K562 (cell line): ENCODE data around the gene NR0B2. TPM values are rescaled to one million over a fixed set of nuclear protein-coding genes. Genes with fewer than 3 reads are reported as not detected.

ENCODE experiments used
- BRCA1 ChIP-seq, 2 experiments: fragments of 450-650 bp in 1 of 2; sonication (generic) in 1 of 2; formaldehyde crosslinking in 1 of 2; IDR thresholded peaks; 2 replicates each; pipeline versions ENCODE4 v1.5.0 to v1.6.1; 2017 to 2020; ENCODE audit warnings: mild to moderate bottlenecking in 1 of 2, missing genetic modification reagents in 1 of 2
- CAMTA2 ChIP-seq: fragments of 250-450 bp; sonication (Bioruptor Pico); conservative IDR thresholded peaks from 2 replicates; pipeline ENCODE4 v1.5.1; 2022
- HMG20A ChIP-seq: fragments of 450-650 bp; formaldehyde crosslinking; conservative IDR thresholded peaks from 2 replicates; pipeline ENCODE4 v1.4.0; 2020; ENCODE audit warnings: mild to moderate bottlenecking, mixed read lengths
- MAZ ChIP-seq, 2 experiments: fragments of 450-650 bp in 1 of 2; sonication (generic) in 1 of 2; formaldehyde crosslinking; IDR thresholded peaks in 1 of 2; conservative IDR thresholded peaks in 1 of 2; 2 replicates each; pipeline versions ENCODE4 v1.4.0 to v1.5.0; 2020; ENCODE audit warnings: mild to moderate bottlenecking in 1 of 2, missing genetic modification reagents in 1 of 2
- ZNF384 ChIP-seq: IDR thresholded peaks from 2 replicates; pipeline ENCODE4 v1.6.1; 2012; ENCODE audit warnings: low read depth, low read length, improper control_type of control experiment
- ZNF696 ChIP-seq: fragments of 250-450 bp; sonication (Bioruptor Pico); conservative IDR thresholded peaks from 2 replicates; pipeline ENCODE4 v1.4.0; 2020; ENCODE audit warnings: mild to moderate bottlenecking, moderate library complexity
- polyA plus RNA-seq, 8 experiments: library from polyadenylated mRNA; depleted of rRNA in 4 of 8; stranded (reverse) in 5 of 8; unstranded in 3 of 8; fragments of >200 nt; fragmentation: Nextera tagmentation in 2 of 8; fragmentation: Illumina TruSeq in 1 of 8; extraction: Ambion mirVana in 2 of 8; extraction: Trizol in 1 of 8; gene quantifications; 2 replicates each; pipeline versions ENCODE4 v1.2.1 to v1.2.3, GENCODE V29; 2011 to 2014; ENCODE audit warnings: inconsistent platforms in 1 of 8, missing spikeins in 1 of 8
- total RNA-seq, 7 experiments: library from RNA; depleted of rRNA in 6 of 7; stranded (reverse); fragments of >200 nt in 6 of 7; fragmentation: Illumina TruSeq in 2 of 7; extraction: Trizol in 2 of 7; gene quantifications; 2 replicates each; pipeline versions ENCODE4 v1.2.1 to v1.2.3, GENCODE V29; 2011 to 2021; ENCODE audit warnings: low replicate concordance in 1 of 7
- TF ChIP-seq, protein P1 (sequence below): fragments of 450-650 bp; IDR thresholded peaks from 2 replicates; pipeline ENCODE4 v1.6.1; 2016; ENCODE audit warnings: borderline replicate concordance
- TF ChIP-seq, protein P2 (sequence below), 2 experiments: fragments of 450-650 bp in 1 of 2; IDR thresholded peaks; 2 replicates each; pipeline ENCODE4 v1.6.1; 2011 to 2017; ENCODE audit warnings: low read depth in 2 of 2, antibody characterized with exemption in 1 of 2, borderline replicate concordance in 1 of 2, low read length in 1 of 2, mild to moderate bottlenecking in 1 of 2, mixed read lengths in 1 of 2; ENCODE audit not compliant: control insufficient read depth in 1 of 2
- TF ChIP-seq, protein P3 (sequence below): fragments of 450-650 bp; IDR thresholded peaks from 2 replicates; pipeline ENCODE4 v1.6.1; 2016; ENCODE audit warnings: low read depth

The NR0B2 gene
- total and polyA plus RNA-seq, 9 of the 15 experiments (the other 6 are each of a cell fraction or from before 2014, with no cell fraction given): not detected

DNA sequence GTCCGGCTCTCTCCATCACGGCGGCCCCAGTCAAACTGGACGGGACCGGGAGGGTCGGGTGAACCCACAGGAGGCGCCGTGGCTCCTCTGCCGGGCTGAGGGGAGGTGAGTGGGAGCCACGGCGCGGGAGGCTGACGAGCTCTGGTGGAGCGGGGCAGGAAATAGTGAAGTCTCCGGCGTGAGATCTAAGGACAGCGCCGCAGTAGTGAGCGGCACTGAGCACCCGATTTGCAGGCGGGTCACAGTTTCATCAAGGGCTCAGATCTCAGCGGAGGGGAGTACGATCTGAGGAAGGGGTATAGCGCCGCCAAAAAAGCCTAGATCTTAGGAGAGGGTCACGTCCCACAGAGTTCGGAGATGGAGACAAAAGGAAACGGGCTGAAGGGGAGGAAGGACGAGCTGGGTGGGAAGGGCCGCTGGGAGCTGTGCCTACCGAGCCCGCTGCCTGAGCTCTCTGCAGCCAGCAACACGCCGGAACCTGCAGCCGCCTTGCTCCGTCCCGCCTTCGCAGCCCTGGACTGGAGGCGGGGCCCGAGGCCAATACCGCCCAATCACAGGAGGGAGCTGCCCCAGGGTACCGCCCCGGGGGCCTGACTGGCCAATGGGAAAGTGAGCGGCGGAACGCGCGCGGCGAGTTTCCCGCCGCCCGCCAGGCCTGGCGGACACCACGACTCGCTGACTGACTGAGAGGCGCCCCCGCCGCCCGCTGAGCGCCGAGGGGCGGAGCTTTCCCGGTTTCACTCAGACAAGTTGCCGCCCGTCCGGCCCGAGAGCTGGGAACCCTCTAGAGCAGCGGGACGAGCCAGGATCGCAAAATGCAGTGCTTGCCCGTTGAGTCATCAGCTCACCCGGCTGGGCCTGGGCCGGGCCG is 48.9 kb downstream of the NR0B2 start (continued):
- TF ChIP-seq BRCA1 (IDR thresholded peaks at IDR 0.05) (no peak), BRCA1 (CRISPR knock-in tag; IDR thresholded peaks at IDR 0.05) (no peak), CAMTA2 (CRISPR knock-in tag) (no peak), HMG20A (CRISPR knock-in tag) (no peak), MAZ (CRISPR knock-in tag; conservative IDR thresholded peaks at IDR 0.05 in 1 of 2, IDR thresholded peaks at IDR 0.05 in 1 of 2) (peak; percentile 73 to 94), ZNF384 (no peak), ZNF696 (CRISPR knock-in tag) (no peak)
- TF ChIP-seq, protein P1, sequence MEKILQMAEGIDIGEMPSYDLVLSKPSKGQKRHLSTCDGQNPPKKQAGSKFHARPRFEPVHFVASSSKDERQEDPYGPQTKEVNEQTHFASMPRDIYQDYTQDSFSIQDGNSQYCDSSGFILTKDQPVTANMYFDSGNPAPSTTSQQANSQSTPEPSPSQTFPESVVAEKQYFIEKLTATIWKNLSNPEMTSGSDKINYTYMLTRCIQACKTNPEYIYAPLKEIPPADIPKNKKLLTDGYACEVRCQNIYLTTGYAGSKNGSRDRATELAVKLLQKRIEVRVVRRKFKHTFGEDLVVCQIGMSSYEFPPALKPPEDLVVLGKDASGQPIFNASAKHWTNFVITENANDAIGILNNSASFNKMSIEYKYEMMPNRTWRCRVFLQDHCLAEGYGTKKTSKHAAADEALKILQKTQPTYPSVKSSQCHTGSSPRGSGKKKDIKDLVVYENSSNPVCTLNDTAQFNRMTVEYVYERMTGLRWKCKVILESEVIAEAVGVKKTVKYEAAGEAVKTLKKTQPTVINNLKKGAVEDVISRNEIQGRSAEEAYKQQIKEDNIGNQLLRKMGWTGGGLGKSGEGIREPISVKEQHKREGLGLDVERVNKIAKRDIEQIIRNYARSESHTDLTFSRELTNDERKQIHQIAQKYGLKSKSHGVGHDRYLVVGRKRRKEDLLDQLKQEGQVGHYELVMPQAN: peak; percentile 63; the same call in 1 of the 2 replicates
- TF ChIP-seq, protein P2, sequence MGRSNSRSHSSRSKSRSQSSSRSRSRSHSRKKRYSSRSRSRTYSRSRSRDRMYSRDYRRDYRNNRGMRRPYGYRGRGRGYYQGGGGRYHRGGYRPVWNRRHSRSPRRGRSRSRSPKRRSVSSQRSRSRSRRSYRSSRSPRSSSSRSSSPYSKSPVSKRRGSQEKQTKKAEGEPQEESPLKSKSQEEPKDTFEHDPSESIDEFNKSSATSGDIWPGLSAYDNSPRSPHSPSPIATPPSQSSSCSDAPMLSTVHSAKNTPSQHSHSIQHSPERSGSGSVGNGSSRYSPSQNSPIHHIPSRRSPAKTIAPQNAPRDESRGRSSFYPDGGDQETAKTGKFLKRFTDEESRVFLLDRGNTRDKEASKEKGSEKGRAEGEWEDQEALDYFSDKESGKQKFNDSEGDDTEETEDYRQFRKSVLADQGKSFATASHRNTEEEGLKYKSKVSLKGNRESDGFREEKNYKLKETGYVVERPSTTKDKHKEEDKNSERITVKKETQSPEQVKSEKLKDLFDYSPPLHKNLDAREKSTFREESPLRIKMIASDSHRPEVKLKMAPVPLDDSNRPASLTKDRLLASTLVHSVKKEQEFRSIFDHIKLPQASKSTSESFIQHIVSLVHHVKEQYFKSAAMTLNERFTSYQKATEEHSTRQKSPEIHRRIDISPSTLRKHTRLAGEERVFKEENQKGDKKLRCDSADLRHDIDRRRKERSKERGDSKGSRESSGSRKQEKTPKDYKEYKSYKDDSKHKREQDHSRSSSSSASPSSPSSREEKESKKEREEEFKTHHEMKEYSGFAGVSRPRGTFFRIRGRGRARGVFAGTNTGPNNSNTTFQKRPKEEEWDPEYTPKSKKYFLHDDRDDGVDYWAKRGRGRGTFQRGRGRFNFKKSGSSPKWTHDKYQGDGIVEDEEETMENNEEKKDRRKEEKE (IDR thresholded peaks at IDR 0.05; ENCODE audit: borderline replicate concordance in 1 of 2, control insufficient read depth in 1 of 2, low read depth in 2 of 2, low read length in 1 of 2): no peak
- TF ChIP-seq, protein P3, sequence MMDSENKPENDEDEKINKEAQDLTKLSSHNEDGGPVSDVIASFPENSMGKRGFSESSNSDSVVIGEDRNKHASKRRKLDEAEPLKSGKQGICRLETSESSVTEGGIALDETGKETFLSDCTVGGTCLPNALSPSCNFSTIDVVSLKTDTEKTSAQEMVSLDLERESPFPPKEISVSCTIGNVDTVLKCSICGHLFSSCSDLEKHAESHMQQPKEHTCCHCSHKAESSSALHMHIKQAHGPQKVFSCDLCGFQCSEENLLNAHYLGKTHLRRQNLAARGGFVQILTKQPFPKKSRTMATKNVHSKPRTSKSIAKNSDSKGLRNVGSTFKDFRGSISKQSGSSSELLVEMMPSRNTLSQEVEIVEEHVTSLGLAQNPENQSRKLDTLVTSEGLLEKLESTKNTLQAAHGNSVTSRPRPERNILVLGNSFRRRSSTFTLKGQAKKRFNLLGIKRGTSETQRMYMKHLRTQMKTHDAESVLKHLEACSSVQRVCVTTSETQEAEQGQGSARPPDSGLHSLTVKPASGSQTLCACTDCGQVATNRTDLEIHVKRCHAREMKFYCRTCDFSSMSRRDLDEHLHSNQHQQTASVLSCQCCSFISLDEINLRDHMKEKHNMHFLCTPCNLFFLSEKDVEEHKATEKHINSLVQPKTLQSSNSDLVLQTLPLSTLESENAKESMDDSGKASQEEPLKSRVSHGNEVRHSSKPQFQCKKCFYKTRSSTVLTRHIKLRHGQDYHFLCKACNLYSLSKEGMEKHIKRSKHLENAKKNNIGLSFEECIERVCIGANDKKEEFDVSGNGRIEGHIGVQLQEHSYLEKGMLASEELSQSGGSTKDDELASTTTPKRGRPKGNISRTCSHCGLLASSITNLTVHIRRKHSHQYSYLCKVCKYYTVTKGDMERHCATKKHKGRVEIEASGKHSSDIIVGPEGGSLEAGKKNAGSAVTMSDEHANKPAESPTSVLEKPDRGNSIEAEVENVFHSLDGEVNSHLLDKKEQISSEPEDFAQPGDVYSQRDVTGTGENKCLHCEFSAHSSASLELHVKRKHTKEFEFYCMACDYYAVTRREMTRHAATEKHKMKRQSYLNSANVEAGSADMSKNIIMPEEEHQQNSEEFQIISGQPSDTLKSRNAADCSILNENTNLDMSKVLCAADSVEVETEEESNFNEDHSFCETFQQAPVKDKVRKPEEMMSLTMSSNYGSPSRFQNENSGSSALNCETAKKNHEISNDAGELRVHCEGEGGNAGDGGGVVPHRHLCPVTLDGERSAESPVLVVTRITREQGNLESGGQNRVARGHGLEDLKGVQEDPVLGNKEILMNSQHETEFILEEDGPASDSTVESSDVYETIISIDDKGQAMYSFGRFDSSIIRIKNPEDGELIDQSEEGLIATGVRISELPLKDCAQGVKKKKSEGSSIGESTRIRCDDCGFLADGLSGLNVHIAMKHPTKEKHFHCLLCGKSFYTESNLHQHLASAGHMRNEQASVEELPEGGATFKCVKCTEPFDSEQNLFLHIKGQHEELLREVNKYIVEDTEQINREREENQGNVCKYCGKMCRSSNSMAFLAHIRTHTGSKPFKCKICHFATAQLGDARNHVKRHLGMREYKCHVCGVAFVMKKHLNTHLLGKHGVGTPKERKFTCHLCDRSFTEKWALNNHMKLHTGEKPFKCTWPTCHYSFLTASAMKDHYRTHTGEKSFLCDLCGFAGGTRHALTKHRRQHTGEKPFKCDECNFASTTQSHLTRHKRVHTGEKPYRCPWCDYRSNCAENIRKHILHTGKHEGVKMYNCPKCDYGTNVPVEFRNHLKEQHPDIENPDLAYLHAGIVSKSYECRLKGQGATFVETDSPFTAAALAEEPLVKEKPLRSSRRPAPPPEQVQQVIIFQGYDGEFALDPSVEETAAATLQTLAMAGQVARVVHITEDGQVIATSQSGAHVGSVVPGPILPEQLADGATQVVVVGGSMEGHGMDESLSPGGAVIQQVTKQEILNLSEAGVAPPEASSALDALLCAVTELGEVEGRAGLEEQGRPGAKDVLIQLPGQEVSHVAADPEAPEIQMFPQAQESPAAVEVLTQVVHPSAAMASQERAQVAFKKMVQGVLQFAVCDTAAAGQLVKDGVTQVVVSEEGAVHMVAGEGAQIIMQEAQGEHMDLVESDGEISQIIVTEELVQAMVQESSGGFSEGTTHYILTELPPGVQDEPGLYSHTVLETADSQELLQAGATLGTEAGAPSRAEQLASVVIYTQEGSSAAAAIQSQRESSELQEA: no peak
